Measurements from ENCODE around the gene ARRB1. TPM values are rescaled to one million over a fixed set of nuclear protein-coding genes. Genes with fewer than 3 reads are reported as not detected.
"Not testable (repeated sequence)": the region's sequence is repeated elsewhere in the genome, so short reads cannot be mapped to it uniquely, and the experiment has no call there.

ARRB1 gene
- total RNA-seq, 1 experiment from 2014 or later = 44.6 TPM

DNA sequence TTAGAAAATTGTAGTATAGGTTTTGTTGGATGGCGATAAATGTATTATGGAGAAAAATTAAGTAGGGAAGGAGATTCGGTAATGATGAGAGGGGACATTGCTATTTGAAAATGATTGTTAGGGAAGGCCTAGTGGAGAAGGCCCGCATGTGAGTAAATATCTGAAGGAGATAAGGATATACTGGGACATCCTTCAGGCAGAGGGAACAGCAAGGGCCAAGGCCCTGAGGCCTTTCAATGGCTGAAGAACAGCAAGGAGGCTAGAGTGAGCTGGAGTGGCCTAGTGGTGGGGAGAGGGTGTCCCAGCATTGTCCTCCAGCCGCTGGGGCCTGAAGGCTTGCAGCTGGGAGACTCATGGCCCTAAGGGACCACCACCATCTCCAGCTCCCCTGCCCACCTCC lies 23.2 kb upstream of the ARRB1 start:
- DNase-seq (ENCODE audit: low spot score) = no peak
- in situ Hi-C loops (cut with HindIII; ENCODE audit: low sequenced_read_pairs) = no loop called here

DNA sequence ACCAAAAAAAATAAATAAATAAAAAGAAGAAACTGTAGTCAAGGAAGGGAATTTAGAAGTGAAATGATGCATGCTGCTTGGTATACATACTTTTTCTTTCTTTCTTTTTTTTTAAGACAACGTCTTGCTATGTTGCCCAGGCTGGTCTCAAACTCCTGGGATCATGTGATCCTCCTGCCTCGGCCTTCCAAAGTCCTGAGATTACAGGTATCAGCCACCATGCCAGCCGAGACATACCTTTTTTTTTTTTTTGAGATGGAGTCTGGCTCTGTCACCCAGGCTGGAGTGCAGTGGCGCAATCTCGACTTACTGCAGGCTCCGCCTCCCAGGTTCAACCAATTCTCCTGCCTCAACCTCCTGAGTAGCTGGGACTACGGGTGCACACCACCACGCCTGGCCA lies 21.7 kb upstream of the ARRB1 start:
- in situ Hi-C loops (cut with HindIII; ENCODE audit: low sequenced_read_pairs) = no loop called here
- no peak for DNase-seq (ENCODE audit: low spot score)

DNA sequence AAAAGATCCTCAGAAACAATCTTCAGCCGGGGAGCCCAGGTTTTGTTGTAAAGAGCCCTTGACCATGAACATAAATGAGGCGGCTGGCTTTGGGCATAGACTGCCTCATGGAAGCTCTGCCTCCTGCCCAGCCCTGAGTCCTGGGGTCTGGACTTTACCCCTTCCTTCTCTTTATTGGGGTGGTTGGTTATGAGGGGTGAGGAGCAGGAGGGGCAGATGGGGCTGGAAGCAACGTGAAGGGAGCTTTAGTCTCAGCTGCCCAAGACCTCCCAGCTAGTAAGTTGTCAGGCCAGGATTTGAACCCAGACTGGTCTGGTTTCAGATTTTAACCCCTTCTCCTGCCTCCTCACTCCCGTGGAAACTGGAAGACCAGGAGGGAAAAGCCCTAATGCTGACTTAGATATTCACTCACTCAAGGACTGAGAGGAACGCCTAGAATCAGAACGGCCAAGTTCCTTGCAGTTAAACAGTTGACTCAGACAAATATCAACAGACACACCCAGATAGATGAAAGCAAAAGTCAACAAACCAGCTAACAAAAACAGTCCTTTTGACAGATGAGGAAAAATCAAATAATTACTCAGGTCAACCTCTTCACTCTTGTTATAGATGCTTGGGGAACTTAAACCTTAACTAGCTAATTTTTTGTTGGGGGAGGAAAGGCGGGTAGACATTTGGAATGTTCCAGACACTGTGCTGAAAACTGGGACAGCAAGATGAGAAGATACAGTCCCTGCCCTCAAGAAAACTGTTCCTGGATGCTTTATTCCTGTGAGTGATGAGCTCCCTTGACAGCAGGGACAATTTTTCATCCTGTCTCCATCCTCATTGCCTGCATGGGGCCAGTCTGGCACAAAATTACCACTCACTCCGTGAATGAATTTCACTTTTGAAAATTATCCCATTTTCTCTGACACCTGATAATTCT lies 20.8 kb upstream of the ARRB1 start:
- no peak for DNase-seq (ENCODE audit: low spot score)
- in situ Hi-C loops (cut with HindIII; ENCODE audit: low sequenced_read_pairs) = no loop called here

DNA sequence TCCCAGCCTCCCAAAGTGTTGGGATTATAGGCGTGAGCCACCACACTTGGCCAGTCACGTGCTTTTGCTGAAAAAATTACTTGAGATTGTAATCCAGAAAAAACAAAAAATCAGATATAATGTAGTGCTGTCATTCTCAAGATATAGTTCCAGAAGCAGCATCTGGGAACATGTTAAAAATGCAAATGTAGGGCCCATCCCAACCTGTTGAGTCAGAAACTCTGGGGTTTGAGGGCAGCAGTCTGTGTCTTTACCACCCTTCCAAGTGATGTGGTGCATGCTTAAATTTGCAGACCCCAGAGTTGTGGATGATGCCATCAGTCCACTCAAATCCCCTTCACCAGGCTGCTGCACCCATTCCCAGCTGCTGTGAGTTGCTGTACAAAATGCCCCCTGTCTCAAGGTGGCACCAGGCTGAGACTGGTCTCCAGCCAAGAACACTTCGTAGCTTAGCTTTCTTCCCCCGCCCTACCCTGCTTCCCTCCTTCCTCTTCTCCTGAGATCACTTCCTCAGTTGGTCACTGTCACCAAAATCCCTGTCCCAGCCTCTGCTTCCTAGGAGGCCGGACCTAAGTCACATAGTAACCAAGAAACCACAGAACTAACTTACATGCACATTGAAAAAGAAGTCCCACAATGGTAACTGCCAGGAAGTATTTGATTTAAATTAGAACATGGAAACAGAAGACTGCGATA lies 18.2 kb upstream of the ARRB1 start:
- in situ Hi-C loops (cut with HindIII; ENCODE audit: low sequenced_read_pairs) = no loop called here
- no peak for DNase-seq (ENCODE audit: low spot score)

DNA sequence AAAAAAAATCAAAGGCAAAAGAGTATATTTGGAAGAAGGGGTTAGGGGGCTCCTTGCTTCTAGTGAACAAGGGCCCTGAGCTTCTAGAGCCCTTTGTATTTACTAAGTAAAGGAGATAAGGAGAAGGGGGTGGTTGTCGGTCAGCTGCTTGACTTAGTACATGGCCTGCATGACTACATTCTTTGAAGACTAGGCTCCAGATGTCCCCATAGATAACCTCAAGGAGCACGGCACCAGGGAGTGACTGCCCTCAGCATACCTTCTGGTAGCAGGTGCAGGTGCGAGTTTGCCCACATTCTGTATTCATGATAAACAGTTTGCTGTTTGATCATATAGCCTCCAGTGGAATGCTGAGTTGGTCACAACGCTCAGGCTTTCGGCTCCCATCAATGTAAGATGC lies 15.4 kb upstream of the ARRB1 start:
- DNase-seq (ENCODE audit: low spot score); in situ Hi-C loops (cut with HindIII; ENCODE audit: low sequenced_read_pairs): not testable (repeated sequence)

DNA sequence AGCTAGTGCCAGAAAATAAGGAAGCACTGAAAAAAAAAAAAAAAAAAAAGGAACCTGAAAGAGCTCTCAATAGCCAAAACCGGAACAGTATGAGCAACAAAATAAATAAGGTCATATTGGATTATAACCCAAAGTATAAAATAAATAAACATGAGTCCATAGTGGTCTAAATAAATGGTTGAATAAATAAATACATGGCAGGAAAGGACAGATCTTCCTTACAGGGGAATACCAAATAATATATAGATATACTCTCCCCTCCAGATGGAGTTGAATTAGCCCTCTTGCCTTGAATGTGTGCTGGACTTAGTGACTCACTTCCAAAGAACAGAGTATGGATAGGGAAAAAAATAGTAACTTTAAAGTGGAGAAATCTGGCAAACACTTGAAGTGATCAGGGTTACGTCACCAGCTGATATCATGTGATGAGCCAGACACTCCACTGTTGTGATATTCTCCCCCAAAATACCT lies 14.3 kb upstream of the ARRB1 start:
- no peak for DNase-seq (ENCODE audit: low spot score)
- in situ Hi-C loops (cut with HindIII; ENCODE audit: low sequenced_read_pairs) = no loop called here

DNA sequence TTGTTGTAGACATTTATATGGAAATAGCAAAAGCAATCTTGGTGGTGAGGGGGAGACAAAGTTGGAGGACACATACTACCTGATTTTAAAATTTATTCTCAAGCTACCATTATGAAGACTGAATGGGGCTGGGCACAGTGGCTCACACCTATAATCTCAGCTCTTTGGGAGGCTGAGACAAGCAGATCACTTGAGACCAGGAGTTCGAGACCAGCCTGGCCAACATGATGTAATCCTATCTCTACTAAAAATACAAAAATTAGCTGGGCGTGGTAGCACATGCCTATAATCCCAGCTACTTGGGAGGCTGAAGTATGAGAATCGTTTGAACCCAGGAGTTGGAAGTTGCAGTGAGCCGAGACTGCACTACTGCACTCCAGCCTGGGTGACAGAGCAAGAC lies 10.8 kb upstream of the ARRB1 start:
- DNase-seq (ENCODE audit: low spot score); in situ Hi-C loops (cut with HindIII; ENCODE audit: low sequenced_read_pairs): not testable (repeated sequence)

DNA sequence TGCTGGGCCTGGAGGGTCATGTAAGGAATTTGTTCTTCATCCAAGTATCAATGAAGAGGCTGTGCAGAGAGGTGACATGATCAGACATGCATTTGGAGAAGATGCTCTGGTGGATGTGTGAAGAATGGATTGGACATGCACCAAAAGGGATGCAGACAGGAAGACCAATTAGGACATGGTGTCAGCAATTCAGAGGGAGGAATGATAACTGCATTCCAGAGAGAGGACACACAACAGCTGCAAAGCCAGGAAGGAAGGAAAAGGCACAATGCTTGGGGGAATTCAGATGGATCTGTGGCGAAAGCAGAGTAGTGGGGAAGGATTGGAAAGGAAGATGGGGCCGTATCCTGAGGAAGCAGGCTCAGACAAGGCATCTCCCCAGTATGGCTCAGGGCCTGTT lies 5.2 kb upstream of the ARRB1 start:
- DNase-seq (ENCODE audit: low spot score) = no peak
- in situ Hi-C loops (cut with HindIII; ENCODE audit: low sequenced_read_pairs) = no loop called here

DNA sequence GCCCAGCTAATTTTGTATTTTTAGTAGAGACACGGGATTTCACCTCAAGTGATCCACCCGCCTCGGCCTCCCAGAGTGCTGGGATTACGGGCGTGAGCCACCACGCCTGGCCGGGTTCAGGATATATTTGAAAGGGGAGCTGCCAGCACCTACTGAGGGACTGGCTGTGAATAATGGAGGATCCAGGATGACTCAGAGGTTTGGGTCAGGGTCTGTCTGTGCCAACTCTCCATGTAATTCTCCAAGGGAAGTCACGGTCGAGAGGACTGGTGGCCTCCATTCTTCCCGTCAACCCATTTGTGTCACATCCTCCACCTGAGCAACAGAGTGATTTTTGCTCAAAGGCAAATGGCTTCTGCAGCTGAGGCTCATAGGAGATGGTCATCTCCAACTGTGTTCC lies 3.6 kb upstream of the ARRB1 start:
- in situ Hi-C loops (cut with HindIII; ENCODE audit: low sequenced_read_pairs) = no loop called here
- DNase-seq (ENCODE audit: low spot score) = no peak

DNA sequence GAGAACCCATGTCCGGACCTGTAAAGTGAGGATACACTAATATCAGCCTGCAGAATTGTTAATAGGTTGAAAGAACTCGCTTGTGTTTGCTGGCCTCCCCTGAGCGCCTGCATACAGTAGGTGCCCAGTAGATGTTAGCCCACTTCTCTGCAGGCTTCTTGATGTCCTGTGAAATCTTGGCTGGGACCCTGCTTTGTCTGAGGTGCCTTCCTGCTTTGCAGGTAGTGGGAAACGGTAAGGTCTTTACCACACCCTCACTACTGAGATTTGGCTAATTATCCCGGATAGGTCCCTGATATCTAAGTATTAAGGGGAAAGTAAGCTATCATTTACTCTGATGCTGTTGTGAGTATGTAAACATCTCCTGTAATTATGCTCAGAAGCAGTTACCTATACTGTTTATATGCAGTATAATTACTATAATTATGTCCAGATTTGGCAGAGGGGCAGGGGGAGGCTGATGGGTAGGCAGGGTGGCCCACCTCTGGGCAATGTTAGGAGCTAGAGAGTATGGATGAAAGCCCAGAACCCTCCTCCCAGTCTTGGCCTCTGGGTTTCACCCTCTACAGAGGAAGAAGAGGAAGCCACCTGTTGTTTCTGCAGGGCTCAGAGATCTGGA lies 1.2 kb upstream of the ARRB1 start:
- DNase-seq (ENCODE audit: low spot score) = no peak
- in situ Hi-C loops (cut with HindIII; ENCODE audit: low sequenced_read_pairs) = no loop called here

DNA sequence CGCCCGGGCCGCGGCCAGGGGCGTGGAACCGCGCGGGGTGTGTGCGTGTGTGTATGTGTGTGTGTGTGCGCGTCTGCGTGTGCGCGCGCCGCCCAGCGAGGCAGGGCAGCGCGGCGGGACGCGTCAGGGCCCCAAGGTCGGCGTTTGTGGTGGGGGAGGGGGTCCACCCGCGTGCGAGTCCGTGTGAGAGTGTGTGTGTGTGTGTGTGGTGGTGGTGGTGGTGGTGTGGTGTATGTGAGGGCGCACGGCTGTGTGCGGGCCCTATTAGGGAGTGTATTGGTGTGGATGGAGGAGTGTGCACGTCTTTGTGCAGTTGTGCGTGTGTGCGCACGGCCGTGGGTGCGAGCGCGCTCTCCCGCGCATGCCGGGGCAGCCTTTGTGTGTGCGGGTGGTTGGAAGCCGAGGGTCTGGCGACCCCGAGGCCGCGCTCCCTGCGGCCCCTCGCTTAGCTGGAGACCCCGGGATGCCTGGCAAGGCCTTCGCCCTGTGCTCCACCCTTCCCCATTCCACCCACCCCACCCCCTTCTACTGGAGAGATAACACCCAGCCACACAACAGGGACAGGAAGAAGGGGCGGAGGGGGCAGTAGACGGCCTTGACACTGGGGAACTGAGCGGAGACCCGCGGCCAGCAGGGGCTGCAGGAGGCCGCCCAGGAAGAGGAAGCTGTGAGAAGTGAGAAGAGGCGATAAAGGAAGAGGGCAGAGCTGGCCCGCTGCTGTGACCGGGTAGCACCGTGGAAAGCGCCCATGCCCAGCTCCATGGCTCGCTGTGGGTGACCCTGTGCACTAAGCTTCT lies 528 bp upstream of the ARRB1 start:
- in situ Hi-C loops (cut with HindIII; ENCODE audit: low sequenced_read_pairs) = no loop called here
- peak; percentile 44 for DNase-seq (ENCODE audit: low spot score)

DNA sequence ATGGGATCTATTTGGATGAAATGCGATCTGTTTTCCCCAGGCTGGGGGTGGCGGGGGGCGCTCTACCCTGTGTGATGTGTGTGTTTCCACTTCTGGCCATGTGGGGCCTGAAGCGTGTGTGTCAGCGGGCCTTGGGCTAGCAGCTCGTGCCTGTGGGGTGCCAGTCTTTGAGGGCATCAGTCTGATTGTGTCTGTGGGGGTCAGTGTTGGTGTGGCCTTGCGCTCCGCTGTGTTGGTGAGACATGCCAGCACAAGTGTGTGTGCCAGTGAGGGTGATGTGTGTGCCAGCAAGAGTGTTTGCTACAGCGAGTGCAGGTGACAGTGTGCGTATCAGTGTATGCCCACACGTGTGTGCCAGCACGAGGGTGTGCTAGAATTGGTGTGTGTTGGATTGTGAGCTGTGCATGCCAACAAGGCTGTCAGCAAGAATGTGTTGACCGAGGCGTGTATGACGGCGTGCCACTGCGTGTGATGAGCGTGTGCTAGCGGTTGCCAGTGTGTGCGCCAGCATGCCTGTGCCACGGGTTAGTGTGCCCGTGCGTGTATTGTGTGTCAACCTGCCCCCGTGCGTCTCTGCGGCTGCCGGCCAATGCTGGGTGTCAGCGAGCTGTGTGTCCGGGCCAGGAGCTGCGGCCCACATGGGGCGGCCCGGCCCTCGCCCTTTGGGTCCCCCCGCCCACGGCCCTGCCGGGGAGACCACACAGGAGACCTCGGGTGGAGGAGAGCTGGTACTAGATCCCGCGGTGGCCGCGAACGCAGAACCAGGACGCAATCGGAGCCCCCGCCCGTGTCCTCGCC lies 519 bp downstream of the ARRB1 start:
- in situ Hi-C loops (cut with HindIII; ENCODE audit: low sequenced_read_pairs) = no loop called here
- DNase-seq (ENCODE audit: low spot score) = peak; percentile 67

DNA sequence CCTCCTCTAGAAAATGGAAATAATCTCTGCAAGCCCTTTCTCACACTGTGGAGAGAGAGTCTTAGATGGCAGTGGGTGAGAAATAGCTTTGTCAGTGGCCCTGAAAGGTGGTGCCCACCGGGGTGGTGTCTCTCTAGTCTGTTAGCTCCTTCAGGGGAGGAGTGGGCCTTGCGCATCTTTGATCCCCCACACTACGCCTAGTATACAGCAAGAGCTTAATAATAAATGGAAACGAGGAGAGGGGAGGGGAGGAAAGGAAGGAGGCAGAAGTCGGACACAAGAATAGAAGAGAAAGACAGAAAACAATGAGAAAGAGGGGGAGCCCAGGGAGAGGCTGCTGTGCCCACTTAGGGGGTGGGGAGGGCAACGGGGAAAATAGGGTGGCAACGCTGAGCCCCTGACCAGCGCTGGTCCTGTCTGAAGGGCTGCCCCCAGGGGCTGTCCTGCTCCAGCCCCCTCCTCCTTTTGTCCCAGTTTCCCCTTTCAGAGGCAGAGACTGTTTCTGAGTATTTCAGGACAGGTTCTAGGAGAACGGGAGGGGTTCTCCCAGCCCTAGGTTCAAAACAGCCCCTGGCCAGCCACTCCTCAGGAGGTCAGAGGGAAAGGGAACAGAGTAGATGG lies 1.2 kb downstream of the ARRB1 start:
- in situ Hi-C loops (cut with HindIII; ENCODE audit: low sequenced_read_pairs) = no loop called here
- DNase-seq (ENCODE audit: low spot score) = no peak

DNA sequence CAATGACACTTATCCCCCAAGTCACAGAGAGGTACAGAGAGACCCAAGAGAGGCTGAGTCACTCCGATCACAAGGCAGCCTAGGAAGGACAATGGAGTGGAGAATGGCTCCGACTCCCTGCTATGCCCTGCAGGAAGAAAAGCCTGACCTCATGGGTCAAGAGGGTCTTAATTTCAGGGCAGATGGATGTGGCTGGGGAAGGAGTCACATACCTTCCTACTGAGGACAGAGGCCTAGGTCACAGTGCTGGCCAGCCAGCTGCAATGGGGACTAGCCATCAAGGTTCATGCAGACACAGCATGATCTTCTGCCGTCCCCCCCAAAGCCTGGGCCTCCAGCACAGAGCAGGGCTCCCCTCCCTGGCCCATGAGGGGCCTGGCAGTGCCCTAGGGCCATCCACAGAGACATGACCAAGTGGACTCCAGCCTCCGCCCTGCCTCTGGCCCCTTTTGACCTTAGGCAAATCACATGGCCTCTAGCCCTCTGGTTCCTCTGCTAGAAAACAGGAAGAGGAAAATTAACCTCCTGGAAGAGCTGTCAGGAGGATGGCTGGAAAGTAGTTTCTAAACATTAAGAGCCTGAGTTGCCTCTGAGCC lies 1.8 kb downstream of the ARRB1 start:
- in situ Hi-C loops (cut with HindIII; ENCODE audit: low sequenced_read_pairs) = no loop called here
- DNase-seq (ENCODE audit: low spot score) = no peak

DNA sequence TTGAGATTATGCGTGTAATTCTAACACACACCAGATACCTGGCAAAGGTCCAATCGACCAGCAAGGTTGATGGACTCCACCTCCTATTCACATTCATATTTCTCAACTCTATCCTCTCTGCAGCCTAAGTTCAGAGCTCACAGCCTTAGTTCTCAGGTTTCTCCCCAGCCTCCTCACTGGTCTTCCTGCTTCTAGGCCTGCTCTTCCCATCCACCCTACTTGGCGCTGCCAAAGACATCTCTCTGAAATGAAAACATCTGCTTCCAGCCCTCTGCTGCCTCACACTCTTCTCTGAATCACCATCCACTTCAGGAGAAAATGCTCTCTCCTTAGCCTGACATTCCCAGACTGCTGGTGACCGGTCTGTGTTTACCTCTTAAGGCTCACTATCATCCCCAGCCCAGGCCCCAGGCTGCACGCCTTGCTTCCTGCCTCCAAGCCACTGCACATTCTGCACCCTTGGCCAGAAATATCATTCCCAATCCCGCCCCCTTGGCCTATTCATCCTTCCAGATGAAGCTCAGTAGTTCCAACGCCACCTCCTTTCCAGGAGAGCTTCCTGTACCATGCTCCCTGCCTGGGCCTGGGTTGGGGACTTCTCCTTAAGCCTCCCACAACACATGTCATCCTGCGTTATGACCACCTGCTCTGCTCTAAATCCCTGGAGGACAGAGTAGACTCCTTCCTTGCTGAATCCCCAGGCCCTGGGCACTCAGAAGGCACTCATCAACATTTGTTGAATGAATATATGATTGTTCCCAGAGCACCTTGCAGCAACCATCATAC lies 3.5 kb downstream of the ARRB1 start:
- in situ Hi-C loops (cut with HindIII; ENCODE audit: low sequenced_read_pairs) = no loop called here
- DNase-seq (ENCODE audit: low spot score) = no peak

DNA sequence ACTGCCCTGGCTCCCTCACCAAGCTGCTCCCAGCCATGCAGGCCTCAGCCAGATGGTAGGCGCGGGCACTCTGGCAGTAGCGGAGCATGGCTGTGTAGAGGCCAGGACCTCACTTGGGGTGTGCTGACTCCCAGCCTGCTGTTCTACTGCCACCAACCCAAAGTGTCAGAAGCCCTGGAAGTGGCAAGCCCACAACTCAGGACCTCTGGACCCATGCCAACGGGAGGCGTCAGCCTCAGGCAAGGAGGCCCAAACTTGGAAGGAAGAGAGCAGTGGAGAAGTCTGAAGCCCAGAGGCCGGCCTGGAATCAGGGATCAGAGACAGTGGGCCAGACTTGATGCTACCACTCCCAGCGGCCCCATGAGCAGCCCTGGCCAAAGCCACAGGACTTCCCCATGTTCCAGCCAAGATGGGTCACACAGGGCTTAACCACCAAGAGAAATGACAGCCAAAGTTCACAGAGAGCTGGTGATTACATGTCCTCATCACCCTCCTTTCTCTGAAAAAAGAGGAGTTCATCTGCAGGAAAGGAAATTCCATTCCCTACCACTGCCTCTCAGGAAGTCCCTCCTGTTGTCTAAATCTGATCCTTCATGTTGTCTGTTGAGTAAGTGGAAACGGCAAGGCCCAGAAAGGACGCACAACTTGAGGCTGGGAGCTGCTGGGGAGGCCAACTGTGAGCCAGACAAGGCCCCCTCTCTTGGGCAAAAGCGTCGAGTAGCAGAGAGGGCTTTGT lies 4.4 kb downstream of the ARRB1 start:
- peak; percentile 83 for DNase-seq (ENCODE audit: low spot score)
- in situ Hi-C loops (cut with HindIII; ENCODE audit: low sequenced_read_pairs) = no loop called here
